Activated naive CD8-positive, alpha-beta T cell (primary cell): Measurements from ENCODE around the gene ARMCX5.

Source experiments
- H3K27ac Mint-ChIP-seq: one replicate; pipeline ENCODE4 v1.8.0; 2021; ENCODE audit warnings: mixed read lengths
- H3K27me3 Mint-ChIP-seq: one replicate; pipeline ENCODE4 v1.8.0; 2021; ENCODE audit warnings: mixed read lengths
- H3K36me3 Mint-ChIP-seq: one replicate; pipeline ENCODE4 v1.8.0; 2021; ENCODE audit warnings: mixed read lengths
- H3K4me1 Mint-ChIP-seq: one replicate; pipeline ENCODE4 v1.8.0; 2021; ENCODE audit warnings: low read depth, mixed read lengths
- H3K4me3 Mint-ChIP-seq: one replicate; pipeline ENCODE4 v1.8.0; 2021; ENCODE audit warnings: mild to moderate bottlenecking, mixed read lengths
- H3K9me3 Mint-ChIP-seq: one replicate; pipeline ENCODE4 v1.8.0; 2021; ENCODE audit warnings: low read depth, mixed read lengths

ARMCX5 gene

DNA sequence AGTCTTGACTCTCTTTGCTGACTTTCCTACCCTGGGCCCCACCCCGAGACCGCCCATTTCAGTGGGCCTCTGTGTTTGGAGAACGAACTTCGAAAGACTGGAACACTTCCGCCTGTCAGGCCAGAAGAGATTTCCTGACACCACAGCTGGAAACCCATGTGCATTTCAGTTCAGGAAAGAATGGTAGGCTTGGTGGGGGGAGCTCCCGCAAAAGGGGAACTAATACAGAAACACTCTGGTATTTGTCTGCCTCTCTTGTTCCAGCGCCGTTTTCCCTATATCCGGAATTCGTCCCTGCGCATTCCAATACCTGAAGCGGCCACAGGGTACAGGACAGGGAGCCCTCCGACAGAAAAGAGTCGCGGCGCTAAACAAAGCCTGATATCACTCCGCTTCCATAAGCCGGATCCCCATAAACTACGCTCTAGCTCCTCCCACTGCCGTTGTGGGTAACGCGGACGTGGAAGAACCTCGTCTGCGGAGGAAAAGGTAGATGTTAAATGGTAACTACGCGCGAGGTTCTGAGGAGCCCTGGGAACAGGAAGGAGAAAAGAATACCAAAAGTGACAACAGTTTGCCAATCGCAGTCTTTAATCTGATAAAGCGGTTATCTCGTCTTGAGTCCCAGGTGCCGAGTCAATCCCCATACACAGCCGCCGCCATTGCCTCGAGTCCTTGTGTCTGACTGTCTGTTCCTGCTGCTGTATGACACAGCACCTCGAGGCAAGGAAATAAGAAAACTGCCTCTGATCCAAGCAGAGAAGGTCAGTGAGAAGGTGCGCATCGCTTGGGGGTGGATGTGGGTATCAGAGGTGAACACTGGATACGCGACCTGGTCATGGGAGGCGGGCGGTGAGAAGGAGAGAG is at the start of gene ARMCX5:
ARMCX5 (plus strand) TSS at position 432 of the 867 bp plus-strand sequence. CDS start 2,627 bp downstream, outside the sequence.
- Mint-ChIP-seq H3K27me3 (no peaks in the 10 kb centered on the region), H3K4me1 (peaks cover 26% of the 10 kb centered on the region), H3K9me3 (no peaks in the 10 kb centered on the region), H3K27ac (peak within 1 kb of the TSS; percentile 98), H3K4me3 (peak within 1 kb of the TSS; percentile 100), H3K36me3 (no peaks in the 10 kb centered on the region)

DNA sequence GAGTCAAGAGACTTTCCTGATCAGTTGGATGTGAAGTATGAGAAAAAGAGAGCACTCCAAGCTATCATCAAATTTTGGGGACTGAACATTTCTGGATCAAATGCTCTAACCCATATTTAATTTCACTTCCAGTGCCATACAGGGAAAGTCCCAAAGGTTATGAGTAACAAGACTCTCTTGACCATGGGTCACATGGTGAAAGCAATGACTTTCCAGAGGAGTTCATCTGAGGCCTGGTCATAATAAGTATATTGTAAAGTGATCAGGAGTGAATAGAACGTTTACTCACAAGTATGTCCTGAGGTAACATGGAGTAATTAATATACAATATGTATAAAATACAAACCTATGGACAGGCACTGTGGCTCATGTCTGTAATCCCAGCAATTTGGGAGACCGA is 40.7 kb upstream of the ARMCX5 start:
- Mint-ChIP-seq H3K4me3 (no peak overlapping the region), H3K36me3 (no peaks in the 10 kb centered on the region)

DNA sequence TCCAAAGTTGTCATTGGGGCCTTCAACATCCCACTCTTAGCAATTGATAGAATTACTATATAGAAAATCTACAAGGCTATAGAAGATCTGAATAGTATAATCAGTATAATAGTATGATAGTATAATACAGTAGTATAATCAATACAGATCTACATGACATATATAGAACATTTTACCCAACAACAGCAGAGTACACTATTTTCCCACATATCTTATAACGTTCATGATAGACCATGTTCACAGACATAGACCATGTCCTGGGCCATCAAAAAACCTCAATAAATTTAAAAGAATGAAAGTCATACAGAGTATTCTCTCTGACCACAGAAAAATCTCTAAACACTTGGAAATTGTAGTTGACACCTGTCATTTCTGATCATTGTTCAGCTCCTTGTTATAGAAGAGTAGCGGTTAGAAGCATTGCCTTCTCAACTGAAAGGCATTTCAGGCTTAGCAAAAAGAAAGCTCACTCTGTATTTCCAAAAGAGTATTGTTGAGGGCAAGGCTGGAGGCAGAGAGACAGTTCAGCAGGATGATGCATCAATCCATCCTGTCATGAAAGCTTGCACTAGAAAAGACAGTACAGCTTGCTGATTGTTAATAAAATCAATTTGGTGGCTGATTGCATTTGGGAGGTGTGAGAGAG is 38.8 kb upstream of the ARMCX5 start:
- Mint-ChIP-seq H3K4me3 (no peak overlapping the region), H3K27me3 (no peaks in the 10 kb centered on the region), H3K4me1 (no peaks in the 10 kb centered on the region), H3K27ac (no peak overlapping the region), H3K9me3 (no peaks in the 10 kb centered on the region), H3K36me3 (no peaks in the 10 kb centered on the region)

More for the DNA sequence above, 40.7 kb upstream of the ARMCX5 start:
- Mint-ChIP-seq H3K4me1 (no peaks in the 10 kb centered on the region), H3K27me3 (no peaks in the 10 kb centered on the region), H3K27ac (no peak overlapping the region), H3K9me3 (no peaks in the 10 kb centered on the region)

DNA sequence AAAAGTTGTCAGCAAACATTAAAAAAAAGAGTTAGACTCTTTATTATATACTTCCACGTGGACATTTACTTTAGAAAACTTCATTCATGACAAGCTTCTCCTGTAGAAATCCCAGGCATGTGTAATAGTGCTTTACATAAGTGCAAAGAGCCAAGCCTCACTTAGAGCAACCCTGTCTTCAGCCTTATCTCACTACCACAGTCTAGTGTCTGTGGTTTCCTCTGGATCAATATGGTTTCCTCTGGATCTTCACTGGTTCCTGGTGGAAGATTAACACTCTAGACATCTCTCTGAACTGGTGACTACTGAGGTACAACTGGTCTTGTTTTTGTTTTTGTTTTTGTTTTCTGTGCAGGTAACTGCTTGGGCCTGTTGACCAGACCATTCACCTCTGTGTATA is 18.4 kb upstream of the ARMCX5 start:
- H3K4me1 Mint-ChIP-seq: no peaks in the 10 kb centered on the region
- no peaks in the 10 kb centered on the region for H3K36me3 Mint-ChIP-seq
- no peak overlapping the region for H3K4me3 Mint-ChIP-seq
- H3K27me3 Mint-ChIP-seq: no peaks in the 10 kb centered on the region
- no peak overlapping the region for H3K27ac Mint-ChIP-seq
- no peaks in the 10 kb centered on the region for H3K9me3 Mint-ChIP-seq

- Mint-ChIP-seq H3K36me3 (no peaks in the 10 kb centered on the region), H3K27ac (no peak overlapping the region), H3K9me3 (no peaks in the 10 kb centered on the region), H3K27me3 (no peaks in the 10 kb centered on the region), H3K4me1 (peaks cover 3% of the 10 kb centered on the region), H3K4me3 (no peak overlapping the region)
Measured at GRCh38 chrX:102593367-102593766, 5.9 kb upstream of the ARMCX5 start.

- Mint-ChIP-seq H3K27ac (peak overlapping the region; percentile 98), H3K4me1 (peaks cover 30% of the 10 kb centered on the region), H3K9me3 (no peaks in the 10 kb centered on the region), H3K27me3 (no peaks in the 10 kb centered on the region), H3K36me3 (no peaks in the 10 kb centered on the region), H3K4me3 (peak overlapping the region; percentile 100)
Measured at GRCh38 chrX:102599951-102600579, 750 bp downstream of the ARMCX5 start.

DNA sequence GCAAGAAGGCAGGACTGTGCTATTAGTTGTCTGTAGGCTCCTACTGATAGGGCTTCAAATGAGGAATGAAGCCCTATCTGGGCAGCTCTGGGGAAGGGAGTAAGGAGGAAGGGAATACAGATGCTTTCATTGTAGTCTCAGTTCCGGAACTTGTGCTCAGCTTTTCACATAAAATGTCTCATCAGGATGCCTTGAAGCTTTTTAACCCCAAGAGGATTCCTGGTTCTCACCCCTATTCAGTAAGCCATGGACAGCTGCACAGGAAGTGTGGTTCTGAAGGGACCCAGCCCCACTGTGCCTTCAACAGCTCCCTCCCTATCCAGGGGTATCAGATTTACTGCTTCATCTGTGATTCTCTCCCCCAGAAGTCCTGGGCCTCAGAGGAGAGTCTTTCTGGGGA is 5.0 kb downstream of the ARMCX5 start:
- H3K27ac Mint-ChIP-seq: no peak overlapping the region
- peaks cover 3% of the 10 kb centered on the region for H3K36me3 Mint-ChIP-seq
- H3K4me3 Mint-ChIP-seq: no peak overlapping the region
- no peaks in the 10 kb centered on the region for H3K9me3 Mint-ChIP-seq
- peaks cover 54% of the 10 kb centered on the region for H3K4me1 Mint-ChIP-seq
- H3K27me3 Mint-ChIP-seq: no peaks in the 10 kb centered on the region

DNA sequence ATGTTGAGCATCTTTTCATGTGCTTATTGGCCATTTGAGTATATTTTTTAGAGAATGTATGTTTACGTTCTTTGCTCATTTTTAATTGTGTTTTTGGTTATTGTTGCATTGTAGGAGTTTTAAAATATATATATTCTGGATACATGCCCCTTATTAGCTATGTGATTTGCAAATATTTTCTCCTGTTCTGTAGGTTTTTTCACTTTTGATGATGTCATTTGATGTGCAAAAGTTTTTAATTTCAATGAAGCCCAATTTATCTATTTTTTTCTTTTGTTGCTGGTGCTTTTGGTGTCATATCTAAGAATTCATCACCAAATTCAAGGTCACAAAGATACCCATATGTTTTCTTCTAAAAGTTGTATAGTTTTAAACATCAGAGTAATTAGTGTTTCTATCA is 6.8 kb downstream of the ARMCX5 start:
- Mint-ChIP-seq H3K4me3 (no peak overlapping the region), H3K27ac (no peak overlapping the region), H3K4me1 (peaks cover 44% of the 10 kb centered on the region), H3K9me3 (no peaks in the 10 kb centered on the region), H3K36me3 (peaks cover 6% of the 10 kb centered on the region), H3K27me3 (no peaks in the 10 kb centered on the region)

GRCh38 chrX:102610905-102611304 is 11.6 kb downstream of the ARMCX5 start:
- peaks cover 31% of the 10 kb centered on the region for H3K4me1 Mint-ChIP-seq
- no peaks in the 10 kb centered on the region for H3K9me3 Mint-ChIP-seq
- H3K27me3 Mint-ChIP-seq: no peaks in the 10 kb centered on the region
- H3K27ac Mint-ChIP-seq: no peak overlapping the region
- peaks cover 12% of the 10 kb centered on the region for H3K36me3 Mint-ChIP-seq
- no peak overlapping the region for H3K4me3 Mint-ChIP-seq

- H3K36me3 Mint-ChIP-seq: peaks cover 23% of the 10 kb centered on the region
- H3K27ac Mint-ChIP-seq: no peak overlapping the region
- no peaks in the 10 kb centered on the region for H3K27me3 Mint-ChIP-seq
- H3K9me3 Mint-ChIP-seq: peaks cover 6% of the 10 kb centered on the region
- peak overlapping the region; percentile 15 for H3K4me3 Mint-ChIP-seq
- peaks cover 23% of the 10 kb centered on the region for H3K4me1 Mint-ChIP-seq
Measured at GRCh38 chrX:102624105-102624504, 24.8 kb downstream of the ARMCX5 start.

- peaks cover 5% of the 10 kb centered on the region for H3K36me3 Mint-ChIP-seq
- H3K4me3 Mint-ChIP-seq: no peak overlapping the region
- peaks cover 23% of the 10 kb centered on the region for H3K4me1 Mint-ChIP-seq
- H3K9me3 Mint-ChIP-seq: no peaks in the 10 kb centered on the region
- H3K27ac Mint-ChIP-seq: no peak overlapping the region
- no peaks in the 10 kb centered on the region for H3K27me3 Mint-ChIP-seq
Measured at GRCh38 chrX:102627640-102628039, 28.3 kb downstream of the ARMCX5 start.

GRCh38 chrX:102637561-102637960 is 38.2 kb downstream of the ARMCX5 start:
- Mint-ChIP-seq H3K27me3 (no peaks in the 10 kb centered on the region), H3K36me3 (peaks cover 14% of the 10 kb centered on the region), H3K4me3 (no peak overlapping the region), H3K27ac (no peak overlapping the region), H3K4me1 (no peaks in the 10 kb centered on the region), H3K9me3 (peaks cover 5% of the 10 kb centered on the region)

GRCh38 chrX:102650903-102651241 is 51.6 kb downstream of the ARMCX5 start:
- Mint-ChIP-seq H3K27ac (peak overlapping the region; percentile 87), H3K4me3 (peak overlapping the region; percentile 96), H3K36me3 (peaks cover 2% of the 10 kb centered on the region)

GRCh38 chrX:102651242-102652011 is 52.1 kb downstream of the ARMCX5 start, which contains the start of gene GPRASP1:
Gene GPRASP1, plus strand, starts transcription at chrX:102651483. Its CDS starts 2,431 bp downstream, at chrX:102653914.
- H3K27ac Mint-ChIP-seq: peak within 1 kb of the TSS; percentile 87
- H3K27me3 Mint-ChIP-seq: no peaks in the 10 kb centered on the region
- no peaks in the 10 kb centered on the region for H3K9me3 Mint-ChIP-seq
- peaks cover 33% of the 10 kb centered on the region for H3K4me1 Mint-ChIP-seq
- peaks cover 6% of the 10 kb centered on the region for H3K36me3 Mint-ChIP-seq
- H3K4me3 Mint-ChIP-seq: peak within 1 kb of the TSS; percentile 96

More at GRCh38 chrX:102650903-102651241, 51.6 kb downstream of the ARMCX5 start:
- H3K9me3 Mint-ChIP-seq: no peaks in the 10 kb centered on the region
- H3K27me3 Mint-ChIP-seq: no peaks in the 10 kb centered on the region
- H3K4me1 Mint-ChIP-seq: peaks cover 28% of the 10 kb centered on the region
